HG03139 (cell line): ENCODE results near the gene CD247.

Source experiments
- ATAC-seq: cut with Tn5 transposase; IDR thresholded peaks from one replicate; pipeline ENCODE4 v1.9.1; 2021; ENCODE audit not compliant: unreplicated experiment

CD247 gene

DNA sequence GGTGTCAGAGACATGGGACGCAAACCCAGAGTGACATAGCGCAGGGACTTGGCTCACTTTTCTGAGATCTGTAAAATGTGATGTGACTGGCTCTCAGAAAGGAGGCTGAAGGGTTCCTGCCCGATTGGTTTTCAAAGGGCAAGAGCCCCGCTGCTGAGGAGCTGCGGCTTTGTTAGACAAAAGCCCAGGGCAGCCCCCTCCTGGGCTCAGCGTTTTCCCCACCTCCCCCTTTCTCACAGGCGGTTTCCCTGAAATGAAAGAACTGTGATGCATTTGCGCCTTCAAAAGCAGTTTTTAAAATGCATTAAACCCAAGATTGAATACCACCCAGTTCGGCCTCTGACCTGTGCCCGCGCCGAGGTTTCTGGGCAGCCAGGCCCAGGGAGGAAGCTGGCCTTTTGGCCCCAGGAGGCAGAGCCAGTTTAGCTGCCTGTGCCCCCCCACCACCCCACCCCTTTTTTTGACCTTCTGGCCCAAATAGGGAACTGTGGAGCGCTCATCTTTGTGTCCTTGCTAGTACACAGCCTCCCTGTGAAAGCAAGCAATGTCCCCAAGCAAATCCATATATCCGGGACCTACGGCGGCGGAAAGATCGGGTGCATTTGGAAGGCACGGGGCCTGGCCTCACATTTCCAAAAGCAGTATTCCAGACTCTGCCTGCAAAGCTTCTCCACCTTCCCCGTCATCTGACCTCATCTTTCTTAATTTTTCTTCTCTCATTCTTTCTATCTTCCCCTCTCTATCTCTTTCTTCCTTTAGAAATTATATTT lies 28.6 kb downstream of the CD247 start:
- no peak for ATAC-seq

DNA sequence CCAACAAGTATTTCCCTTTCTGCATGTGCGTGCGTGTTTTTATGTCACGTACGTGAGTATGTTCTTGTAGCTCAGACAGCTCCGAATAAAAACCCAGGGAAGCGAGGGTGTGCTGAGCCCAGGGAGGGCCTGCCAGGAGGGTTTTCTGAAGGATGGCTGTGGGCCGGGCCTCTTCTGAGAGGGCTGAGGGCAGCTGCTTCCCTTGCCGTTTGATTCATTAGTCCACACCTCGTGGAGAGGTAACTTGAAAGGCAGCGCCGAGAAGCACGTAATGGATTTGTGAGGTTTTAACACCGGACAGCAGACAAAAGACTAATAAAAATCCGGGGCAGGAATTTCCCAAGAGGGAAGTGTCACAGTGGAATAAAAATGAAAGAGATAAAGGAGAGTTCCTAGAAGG lies 29.5 kb downstream of the CD247 start:
- no peak for ATAC-seq

DNA sequence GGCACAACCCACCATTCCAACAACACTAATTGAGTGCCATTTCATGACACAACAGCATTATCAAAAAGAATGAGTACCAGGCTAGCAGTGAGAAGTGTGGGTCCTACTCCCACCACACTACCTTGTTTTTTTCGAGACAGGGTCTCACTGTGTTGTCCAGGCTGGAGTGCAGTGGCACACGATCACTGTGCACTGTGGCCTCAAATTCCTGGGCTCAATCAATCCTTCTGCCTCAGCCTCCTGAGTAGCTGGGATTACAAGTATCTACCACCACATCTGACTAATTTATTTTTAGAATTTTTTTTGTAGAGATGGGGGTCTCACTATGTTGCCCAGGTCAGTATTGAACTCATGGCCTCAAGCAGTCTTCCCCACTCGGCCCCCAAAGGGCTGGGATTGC lies 30.7 kb downstream of the CD247 start:
- no peak for ATAC-seq

DNA sequence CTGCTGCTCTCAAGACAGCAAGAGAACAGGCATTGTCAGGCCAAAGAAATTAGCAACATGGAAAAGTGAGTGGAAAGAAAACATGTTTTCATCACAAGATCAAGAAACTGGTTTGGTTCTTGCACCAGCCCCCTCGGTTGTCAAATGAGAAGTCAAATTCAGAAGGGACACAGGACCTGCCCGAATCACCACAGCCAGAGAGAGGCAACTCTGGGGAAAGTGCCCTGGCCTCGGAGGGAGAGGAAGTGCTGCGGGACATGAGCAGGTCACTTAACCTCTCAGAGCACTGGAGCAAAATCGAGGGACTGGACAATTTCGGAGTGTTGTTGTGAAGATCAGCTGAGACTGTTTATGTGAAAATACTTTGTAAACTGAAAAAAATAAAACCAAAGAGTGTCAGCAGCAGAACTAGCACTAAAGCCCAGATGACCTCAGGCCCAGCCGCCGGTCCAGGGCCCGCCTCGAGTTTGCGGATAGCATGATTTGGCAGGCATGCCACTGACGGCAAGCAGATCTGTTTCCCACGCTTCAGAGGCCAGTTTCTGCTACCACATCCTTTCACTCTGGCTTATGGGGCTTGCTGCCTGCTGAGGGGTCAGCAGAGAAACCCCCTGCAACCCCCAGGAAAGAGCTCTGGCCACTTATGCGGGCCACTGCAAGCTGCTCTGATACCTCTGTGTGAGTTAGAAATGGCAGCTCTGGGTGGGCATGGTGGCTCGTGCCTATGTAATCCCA lies 32.1 kb downstream of the CD247 start:
- no peak for ATAC-seq

DNA sequence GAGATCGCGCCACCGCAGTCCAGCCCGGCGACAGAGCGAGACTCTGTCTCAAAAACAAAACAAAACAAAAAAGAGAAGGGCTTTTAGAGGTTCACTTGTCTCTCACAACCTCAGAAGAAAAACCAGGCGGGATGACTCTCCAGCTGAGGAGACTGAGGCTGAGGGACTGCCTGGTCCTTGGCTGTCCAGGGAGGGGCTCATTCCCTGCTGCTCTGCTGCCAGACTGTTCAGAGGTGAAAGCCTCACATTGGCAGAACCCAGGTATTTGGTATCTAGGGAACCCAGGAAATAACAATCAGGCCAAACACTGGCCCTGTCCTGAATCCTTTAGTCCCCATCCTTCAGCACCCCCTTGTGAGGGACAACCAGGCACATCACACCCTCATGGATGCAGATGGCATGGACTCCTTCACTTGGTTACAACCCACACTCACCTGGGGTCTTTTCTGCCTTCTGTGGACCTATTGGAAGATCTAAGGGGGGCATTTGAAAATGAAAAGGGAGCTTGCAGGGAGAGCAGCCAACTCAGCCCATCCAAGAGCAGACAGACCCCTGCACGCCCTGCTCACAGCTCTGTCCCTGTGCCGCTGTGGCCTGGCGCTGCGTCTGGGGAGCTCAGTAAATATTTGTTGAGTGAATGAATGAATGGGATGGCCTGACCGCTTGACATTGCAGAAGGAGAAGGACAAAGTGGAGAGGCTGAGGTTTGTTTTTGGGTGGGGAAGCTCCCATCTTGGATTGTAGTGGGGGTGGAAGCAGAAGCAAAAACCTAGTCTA lies 33.4 kb downstream of the CD247 start:
- ATAC-seq = no peak

DNA sequence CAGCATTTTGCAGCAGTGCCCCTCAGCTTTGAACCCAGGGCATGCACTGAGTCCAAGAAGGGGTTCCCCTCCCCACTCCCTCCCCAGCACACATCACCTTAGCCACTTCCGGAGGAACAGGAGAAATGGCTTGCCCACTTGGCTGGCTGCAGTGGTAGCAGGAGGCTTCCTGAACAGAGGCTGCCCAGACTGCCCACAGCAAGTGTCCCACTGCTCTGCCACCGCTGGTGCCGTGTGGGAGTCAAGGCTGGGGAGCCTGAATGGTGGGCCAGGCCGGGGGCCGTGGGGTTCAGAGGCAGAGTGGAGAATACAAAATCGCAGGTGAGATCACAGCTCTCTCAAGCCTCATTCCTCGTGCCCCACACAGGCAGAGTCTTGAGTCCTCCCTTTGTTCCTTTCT lies 34.5 kb downstream of the CD247 start:
- ATAC-seq = no peak

DNA sequence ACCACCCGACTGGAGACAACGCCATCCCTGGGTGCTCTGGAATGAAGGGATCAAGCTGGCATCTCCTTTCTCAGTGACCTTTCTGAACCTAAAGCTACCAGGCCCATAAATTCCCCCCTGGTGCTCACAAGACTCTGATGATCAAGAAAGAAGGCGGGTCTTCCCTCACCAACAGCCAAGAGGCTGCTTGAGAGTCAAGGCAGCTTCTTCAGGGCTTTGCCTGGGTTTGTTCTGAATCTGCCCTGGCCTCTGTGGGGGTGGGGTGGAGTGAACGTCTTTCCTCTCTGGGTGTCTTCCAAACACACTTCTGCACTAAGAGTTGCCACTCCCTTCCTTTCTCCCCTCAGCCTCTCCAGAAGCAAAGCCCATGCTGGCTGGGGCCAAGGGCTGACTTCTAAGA lies 36.1 kb downstream of the CD247 start:
- no peak for ATAC-seq

DNA sequence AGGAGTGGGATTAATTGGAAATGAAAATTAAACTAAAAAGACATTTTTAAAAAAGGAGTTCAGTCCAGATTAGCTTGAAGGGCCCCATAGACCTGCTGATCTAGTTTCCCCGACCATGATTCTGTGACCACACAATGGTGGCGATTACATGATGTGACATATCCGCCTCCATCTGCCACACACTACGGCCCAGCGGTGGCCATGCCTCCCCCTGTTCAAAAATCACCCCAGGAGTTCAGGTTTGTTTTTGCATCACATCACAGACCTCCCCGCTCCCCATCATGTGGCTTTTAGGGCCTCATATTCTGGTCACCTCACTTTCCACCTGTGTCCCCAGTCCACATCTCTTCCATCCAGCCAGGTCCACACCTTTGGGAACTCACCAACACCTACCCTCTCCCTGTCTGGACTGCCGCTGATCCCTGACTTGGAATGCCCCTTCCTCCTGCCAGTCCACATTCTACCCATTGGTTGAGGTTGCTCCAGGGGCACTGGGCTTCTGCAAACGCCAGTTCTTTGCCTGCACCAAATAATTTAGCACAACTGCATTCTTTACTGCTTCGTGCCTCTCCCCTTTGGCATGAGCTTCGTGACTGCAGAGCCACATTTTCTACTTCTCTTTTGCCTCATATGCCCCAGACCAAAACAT lies 38.9 kb downstream of the CD247 start:
- ATAC-seq = no peak

DNA sequence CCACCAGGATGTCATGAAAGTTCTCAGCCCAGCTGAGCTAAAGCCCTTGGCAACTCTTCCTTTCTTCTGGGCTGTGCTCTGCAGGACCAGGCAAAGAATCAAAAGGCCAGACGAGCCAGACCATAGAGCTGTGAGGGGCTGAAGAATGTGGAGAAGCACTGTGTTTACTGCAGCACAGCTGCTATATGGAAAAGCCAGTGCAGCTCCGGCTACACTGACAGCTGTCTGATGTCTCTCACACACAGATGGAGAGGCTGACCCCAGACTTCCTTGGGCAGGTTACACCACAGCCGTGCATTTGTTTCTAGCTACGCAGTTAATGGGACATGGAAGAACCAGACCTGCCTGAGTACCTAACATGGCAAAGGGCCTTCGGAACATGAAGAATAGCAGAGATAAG lies 40.3 kb downstream of the CD247 start:
- no peak for ATAC-seq

DNA sequence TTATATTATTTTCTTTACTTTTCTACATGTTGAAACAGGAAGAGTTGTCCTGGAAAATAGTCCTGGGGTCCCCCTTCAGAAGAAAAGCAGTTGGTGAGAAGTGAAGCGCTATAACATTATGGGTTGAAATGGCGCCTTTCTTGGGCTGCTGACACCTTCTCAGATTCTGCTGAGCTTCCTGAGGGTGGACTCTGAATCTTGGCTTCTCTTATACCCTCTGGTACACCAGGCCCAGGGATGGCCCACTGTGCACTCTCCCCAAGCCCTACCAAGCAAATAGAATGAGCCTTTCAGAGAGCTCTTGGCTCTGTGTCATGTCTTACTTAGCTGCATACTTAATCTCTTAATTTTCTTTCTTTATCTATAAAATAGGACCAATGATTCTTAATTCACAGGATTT lies 42.3 kb downstream of the CD247 start:
- ATAC-seq = no peak

DNA sequence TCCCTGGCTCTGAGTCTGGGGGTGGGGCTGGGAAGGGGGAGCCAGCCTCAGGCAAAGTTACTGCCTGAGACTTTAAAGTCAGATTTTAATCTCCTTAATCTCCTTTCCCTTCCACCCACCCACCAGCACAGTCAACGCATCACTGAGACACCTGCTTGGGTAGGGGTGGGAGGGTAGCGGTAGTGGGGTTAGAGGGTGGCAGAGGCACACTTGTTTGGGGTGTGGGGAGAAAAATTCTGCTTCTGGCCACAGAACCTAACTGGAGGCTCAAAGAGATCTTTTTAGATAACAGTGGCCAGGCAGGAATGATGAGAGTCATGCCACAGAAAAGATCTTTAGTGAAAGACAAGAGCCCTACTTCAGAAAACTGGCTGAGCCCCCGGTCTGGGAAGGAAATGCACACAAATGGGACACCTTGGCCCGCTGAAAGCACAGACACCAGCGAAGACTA lies 44.1 kb downstream of the CD247 start:
- ATAC-seq = no peak

DNA sequence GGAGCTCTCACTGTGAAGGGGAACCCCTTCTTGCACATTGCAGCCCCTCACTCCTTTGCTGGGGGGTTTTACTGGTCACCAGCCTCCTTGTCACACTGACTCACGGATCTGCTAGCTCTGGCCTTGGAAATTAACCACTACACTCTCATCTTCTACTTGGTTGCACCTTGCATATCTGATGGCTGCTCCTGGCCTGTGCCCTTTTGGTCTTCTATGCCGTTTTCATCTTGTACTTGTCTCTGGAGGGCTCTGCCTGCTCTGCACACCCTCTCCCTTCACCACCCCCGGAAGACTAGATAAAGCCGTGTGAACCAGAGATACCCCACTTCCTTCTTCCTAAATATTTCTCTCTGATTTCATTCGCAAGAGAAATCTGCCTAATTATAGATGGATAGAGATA lies 44.6 kb downstream of the CD247 start:
- no peak for ATAC-seq

DNA sequence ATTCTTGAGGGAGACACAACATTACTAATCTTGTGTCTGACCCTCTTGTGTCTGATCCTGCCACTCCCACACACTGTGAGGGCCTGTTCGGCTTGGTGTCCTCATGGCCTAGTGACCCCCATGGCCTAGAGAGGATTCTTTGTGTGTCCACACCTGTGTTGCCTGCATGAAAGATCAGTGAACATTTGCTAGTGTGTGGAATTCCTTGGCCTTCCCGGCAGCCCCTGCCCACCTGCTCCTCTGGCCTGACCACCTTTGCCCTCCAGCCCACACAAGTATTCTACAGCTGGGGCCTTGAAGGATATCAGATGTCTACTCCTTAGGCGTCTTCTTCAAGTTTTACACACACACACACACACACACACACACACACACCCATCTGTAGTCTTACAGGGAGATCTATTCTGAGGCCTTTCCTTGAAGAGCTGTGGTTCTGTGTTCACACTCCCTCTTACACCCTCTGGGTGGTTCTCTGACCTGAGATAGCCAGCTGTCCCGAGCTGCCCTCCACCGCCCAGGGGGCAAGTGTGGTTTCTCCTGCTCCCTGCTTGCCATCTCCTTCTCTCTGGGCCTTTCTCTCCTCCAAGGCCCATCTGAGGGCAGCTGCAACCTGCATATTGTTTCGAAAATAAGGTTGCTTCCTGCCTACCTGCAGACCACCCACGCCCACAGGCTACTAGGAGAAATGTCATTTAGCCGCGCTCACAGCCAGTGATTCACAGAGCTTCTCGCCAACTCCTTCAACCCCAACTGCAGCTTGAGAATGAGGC lies 45.4 kb downstream of the CD247 start:
- ATAC-seq = no peak

DNA sequence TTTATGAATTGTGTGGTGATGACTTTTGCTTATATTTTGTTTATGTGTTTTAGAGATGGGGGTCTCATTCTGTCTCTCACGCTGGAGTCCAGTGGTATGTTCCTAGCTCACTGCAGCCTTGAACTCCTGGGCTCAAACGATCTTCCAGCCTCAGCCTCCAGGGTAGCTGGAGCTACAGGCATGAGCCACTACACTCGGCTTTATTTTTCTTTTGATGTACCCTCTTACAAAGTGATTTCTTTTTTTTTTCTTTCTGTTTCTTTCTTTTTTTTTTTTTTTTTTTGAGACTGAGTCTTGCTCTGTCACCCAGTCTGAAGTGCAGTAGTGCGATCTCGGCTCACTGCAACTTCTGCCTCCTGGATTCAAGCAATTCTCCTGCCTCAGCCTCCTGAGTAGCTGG lies 46.8 kb downstream of the CD247 start:
- ATAC-seq = no peak

DNA sequence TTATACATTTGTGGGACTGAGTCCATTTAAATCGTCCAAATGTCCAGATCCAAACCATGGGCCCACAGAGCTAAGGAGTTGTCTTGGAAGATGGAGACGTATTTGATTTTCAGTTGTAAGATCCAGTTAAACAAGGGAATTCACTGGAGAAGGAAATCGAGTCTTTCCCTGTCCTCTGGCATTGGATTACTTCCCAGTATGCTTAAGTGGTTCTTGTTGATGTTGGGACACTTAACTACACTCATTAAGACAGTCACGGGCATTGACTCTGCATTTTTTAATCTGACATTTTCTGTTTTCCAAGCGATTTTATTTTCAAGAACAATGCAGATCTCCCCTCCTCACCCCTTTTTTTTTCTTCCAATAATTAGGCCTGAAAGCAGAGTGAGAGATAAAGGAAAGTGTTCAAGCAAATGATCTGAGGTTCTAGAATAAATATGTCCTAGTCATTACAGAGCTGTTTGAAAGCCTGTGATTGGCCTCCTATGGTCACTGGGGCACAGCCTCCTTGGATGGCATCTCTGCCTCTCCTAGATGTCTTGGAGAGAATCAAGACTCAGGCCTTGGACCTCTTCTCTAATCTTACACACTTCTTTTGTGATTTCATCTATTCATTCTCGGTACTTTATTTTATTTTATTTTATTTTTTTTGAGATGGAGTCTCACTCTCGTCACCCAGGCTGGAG lies 48.9 kb downstream of the CD247 start:
- no peak for ATAC-seq

DNA sequence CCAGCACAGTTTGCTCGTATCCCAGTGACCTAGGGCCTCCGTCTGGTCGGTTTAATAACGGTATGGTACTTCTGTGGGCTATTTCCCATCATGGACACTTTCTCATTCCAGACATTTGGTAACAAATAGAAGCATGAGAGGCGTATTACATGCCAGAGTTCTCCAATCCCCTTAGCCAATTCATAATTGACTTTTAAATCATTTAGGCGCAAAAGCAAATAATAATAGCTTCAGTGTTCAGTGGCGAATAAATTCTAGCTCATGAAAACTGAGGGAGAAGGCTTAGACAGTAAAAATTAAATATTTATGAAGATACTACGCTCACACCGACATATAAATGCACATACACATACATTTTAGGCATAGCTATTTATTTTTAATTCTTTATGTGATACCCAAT lies 50.6 kb downstream of the CD247 start:
- no peak for ATAC-seq

DNA sequence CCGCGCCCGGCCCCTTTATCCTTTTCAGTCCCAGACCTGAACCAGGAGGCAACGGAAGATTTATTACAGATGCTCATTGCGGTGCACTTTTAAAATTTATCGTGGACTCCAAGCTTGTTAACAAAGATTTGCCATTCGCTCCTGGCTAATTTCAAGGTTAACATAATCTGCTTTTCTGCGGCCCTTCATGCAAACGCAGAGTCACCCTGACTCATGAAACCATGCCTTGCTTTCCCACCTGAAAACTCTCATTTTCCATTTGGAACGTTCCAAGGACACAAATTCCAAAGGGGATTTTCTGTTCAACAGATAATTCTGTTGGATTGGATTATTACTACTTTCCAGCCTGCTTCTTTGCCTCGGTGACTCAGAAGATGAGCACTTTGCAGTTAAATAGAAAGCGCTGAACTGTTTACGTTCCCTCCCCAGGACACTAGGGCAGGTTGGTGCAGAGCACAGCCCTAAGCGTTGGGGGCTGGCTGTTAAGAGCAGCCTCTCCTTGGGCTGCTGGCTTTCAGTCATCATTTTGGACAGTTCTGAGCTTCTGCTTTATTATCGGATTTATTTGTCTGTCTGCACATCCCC lies 51.1 kb downstream of the CD247 start:
- ATAC-seq = no peak

DNA sequence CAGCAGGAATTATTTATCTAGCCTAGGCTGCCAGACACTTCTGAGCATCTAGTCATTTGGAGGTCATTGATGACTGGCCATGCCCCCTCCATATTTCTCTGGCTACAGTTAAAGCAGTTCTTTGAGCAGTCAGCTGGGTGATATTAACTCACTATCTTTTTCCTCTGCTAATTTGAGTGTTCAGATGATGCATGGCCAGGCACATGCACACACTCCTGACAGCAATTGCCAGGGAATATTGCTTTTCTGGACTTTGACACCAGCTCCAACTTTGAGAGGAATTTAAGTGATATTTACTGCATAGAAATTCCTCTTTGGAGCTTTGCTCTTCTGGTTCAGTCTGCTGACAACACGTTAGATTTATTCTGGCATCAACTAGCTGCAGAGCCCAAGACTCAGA lies 52.6 kb downstream of the CD247 start:
- no peak for ATAC-seq

DNA sequence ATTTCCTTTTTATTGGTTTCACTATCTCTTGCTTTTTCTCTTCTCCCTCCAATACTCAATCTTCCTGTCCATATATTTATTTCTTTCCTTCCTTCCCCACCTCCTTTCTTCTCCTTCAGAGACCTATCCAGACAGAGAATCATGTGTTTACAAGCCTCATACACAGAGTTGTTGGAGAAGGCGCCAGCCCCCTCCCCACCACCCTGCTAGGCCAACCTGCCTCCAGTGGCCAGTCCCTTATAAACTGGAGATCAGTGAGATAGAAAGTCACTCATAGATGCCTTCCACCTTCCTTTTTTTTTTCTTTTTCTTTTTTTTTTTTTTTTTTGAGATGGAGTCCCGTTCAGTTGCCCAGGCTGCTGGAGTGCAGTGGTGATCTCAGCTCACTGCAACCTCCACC lies 53.3 kb downstream of the CD247 start:
- no peak for ATAC-seq
